ENCODE measurements around the gene ROBO1.
"Not testable (repeated sequence)": the region's sequence is repeated elsewhere in the genome, so short reads cannot be mapped to it uniquely, and the experiment has no call there.

The ROBO1 gene

GRCh38 chr3:78721771-78722543 lies 1045.8 kb downstream of the ROBO1 start:
- no peak for DNase-seq

- no peak for DNase-seq
Observed at GRCh38 chr3:78718707-78719106, 1049.1 kb downstream of the ROBO1 start.

GRCh38 chr3:78717041-78717440 lies 1050.8 kb downstream of the ROBO1 start:
- DNase-seq, result no peak

GRCh38 chr3:78712941-78713340 lies 1054.9 kb downstream of the ROBO1 start:
- no peak for DNase-seq

GRCh38 chr3:78712270-78712669 lies 1055.5 kb downstream of the ROBO1 start:
- DNase-seq, result no peak

GRCh38 chr3:78708565-78709073 lies 1059.2 kb downstream of the ROBO1 start:
- no peak for DNase-seq

- DNase-seq, result no peak
Observed at GRCh38 chr3:78707609-78708008, 1060.2 kb downstream of the ROBO1 start.

GRCh38 chr3:78706906-78707523 lies 1060.8 kb downstream of the ROBO1 start:
- DNase-seq, result no peak

- no peak for DNase-seq
Observed at GRCh38 chr3:78703944-78704343, 1063.9 kb downstream of the ROBO1 start.

- DNase-seq, result no peak
Observed at GRCh38 chr3:78701537-78701936, 1066.3 kb downstream of the ROBO1 start.

GRCh38 chr3:78698431-78698830 lies 1069.4 kb downstream of the ROBO1 start:
- DNase-seq, result no peak

GRCh38 chr3:78697426-78697825 lies 1070.4 kb downstream of the ROBO1 start:
- no peak for DNase-seq

- no peak for DNase-seq
Observed at GRCh38 chr3:78690766-78691165, 1077.0 kb downstream of the ROBO1 start.

- DNase-seq, result no peak
Observed at GRCh38 chr3:78689378-78689777, 1078.4 kb downstream of the ROBO1 start.

- no peak for DNase-seq
Observed at GRCh38 chr3:78687520-78687919, 1080.3 kb downstream of the ROBO1 start.

- no peak for DNase-seq
Observed at GRCh38 chr3:78683284-78683683, 1084.5 kb downstream of the ROBO1 start.

- DNase-seq, result not testable (repeated sequence)
Observed at GRCh38 chr3:78675119-78675805, 1092.5 kb downstream of the ROBO1 start.

- DNase-seq, result peak; percentile 20 to 63
Observed at GRCh38 chr3:78670746-78671145, 1097.1 kb downstream of the ROBO1 start.

GRCh38 chr3:78670094-78670493 lies 1097.7 kb downstream of the ROBO1 start:
- no peak for DNase-seq

GRCh38 chr3:78668302-78668701 lies 1099.5 kb downstream of the ROBO1 start:
- no peak for DNase-seq

- DNase-seq, result no peak
Observed at GRCh38 chr3:78666470-78666800, 1101.4 kb downstream of the ROBO1 start.

GRCh38 chr3:78665776-78666469 lies 1101.9 kb downstream of the ROBO1 start:
- DNase-seq, result no peak

- no peak for DNase-seq
Observed at GRCh38 chr3:78665101-78665500, 1102.7 kb downstream of the ROBO1 start.

Data from NCI-H446 (cell line).